ENCODE data around the gene ENTPD1. TPM values are rescaled to one million over a fixed set of nuclear protein-coding genes. Genes with fewer than 3 reads are reported as not detected.
A peak's percentile ranks its signal among the peaks of the same experiment; 100 is the strongest.

Gene ENTPD1
- total and polyA plus RNA-seq, 12 donors, result 4.5 to 35.2 (median 18.3) TPM

DNA sequence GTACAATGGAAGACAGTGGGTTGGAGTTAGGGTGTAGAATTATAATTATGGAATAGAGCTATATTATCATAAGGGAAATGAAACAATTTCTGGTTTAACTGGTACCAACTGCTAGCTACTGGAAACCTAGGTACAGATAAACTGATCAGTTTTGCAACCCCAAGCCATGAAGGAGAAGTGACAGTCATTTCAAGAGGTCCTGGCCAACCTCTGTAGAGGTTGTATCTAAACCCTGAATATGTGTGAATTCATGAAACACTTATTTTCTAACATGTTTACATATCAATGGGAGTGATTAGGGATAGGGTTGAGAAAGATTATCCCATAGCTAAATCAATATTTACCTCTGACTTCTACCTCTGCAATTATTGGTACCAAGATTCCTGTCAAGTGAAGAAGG is 121.9 kb downstream of the ENTPD1 start:
- Histone ChIP-seq H3K27me3 (no peaks in the 10 kb centered on the region), H3K27ac (no peak overlapping the region), H3K4me1 (replicated peaks in 1 of 2) (peaks cover 12 to 17% of the 10 kb centered on the region in 2 donors), H3K4me3 (no peak overlapping the region), H3K36me3 (replicated peaks in 1 of 2) (peaks cover 0 to 10% of the 10 kb centered on the region in 2 donors), H3K9me3 (replicated peaks in 1 of 3) (no peaks in the 10 kb centered on the region)
- TF ChIP-seq, protein P1, sequence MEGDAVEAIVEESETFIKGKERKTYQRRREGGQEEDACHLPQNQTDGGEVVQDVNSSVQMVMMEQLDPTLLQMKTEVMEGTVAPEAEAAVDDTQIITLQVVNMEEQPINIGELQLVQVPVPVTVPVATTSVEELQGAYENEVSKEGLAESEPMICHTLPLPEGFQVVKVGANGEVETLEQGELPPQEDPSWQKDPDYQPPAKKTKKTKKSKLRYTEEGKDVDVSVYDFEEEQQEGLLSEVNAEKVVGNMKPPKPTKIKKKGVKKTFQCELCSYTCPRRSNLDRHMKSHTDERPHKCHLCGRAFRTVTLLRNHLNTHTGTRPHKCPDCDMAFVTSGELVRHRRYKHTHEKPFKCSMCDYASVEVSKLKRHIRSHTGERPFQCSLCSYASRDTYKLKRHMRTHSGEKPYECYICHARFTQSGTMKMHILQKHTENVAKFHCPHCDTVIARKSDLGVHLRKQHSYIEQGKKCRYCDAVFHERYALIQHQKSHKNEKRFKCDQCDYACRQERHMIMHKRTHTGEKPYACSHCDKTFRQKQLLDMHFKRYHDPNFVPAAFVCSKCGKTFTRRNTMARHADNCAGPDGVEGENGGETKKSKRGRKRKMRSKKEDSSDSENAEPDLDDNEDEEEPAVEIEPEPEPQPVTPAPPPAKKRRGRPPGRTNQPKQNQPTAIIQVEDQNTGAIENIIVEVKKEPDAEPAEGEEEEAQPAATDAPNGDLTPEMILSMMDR (IDR thresholded peaks at IDR 0.05), result no peak
- no peak for TF ChIP-seq POLR2A (IDR thresholded peaks at IDR 0.05)
- intact Hi-C loops (cut with DNase I), result no loop called here
- DNase-seq, result no peak

DNA sequence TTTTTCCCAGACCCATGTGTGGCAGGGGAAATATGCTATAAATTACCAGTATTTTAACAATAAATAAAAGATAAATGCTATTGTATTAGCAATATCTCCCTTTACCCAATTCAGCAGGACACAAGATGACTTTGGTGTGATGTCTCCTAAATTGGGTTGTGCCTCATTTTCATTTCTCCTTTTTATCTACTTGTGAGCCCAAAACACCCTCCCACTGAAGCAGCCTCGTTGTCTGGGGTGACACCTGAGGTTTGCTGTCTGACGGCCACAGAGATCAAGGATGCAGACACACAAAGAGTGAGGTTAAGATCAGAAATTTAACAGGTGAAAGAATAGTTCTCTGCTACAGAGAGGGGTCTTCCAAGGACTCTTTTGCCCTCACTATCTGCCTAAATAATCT is 124.7 kb downstream of the ENTPD1 start:
- TF ChIP-seq, protein P1 (IDR thresholded peaks at IDR 0.05), result no peak
- TF ChIP-seq POLR2A (IDR thresholded peaks at IDR 0.05), result no peak
- DNase-seq, result no peak
- WGBS, 4 donors, result 55 to 73% (median 59%) methylated on average over 2 of the region's 2 CpGs
- Histone ChIP-seq H3K27me3 (no peaks in the 10 kb centered on the region), H3K36me3 (replicated peaks in 1 of 2) (peaks cover 0 to 9% of the 10 kb centered on the region in 2 donors), H3K27ac (peak overlapping the region in 3 of 5 donors; percentile 7 to 67 (median 63)), H3K4me3 (no peak overlapping the region), H3K9me3 (replicated peaks in 1 of 3) (no peaks in the 10 kb centered on the region), H3K4me1 (replicated peaks in 1 of 2) (peaks cover 12 to 17% of the 10 kb centered on the region in 2 donors)
- intact Hi-C loops (cut with DNase I), result no loop called here

DNA sequence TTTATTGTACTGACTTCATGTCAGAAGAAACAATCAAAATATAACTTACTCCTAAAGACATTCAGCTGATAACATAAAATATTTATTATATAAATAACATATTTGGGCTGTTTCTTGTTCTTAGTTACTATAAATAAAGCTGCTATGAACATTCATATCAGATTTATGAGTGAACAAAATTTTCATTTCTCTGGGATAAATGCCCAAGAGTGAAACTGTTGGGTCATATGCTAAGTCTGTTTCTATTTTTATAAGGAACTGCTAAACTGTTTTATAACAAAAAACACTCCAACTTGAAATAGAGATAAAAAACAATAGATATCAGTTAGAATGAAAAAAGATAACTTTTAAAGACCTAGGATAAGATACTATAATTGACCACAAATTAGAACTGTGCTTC is 125.4 kb downstream of the ENTPD1 start:
- Histone ChIP-seq H3K27ac (peak overlapping the region in 3 of 5 donors; percentile 7 to 67 (median 63)), H3K4me3 (no peak overlapping the region), H3K27me3 (no peaks in the 10 kb centered on the region), H3K9me3 (replicated peaks in 1 of 3) (no peaks in the 10 kb centered on the region), H3K4me1 (replicated peaks in 1 of 2) (peaks cover 12 to 17% of the 10 kb centered on the region in 2 donors), H3K36me3 (replicated peaks in 1 of 2) (peaks cover 0 to 3% of the 10 kb centered on the region in 2 donors)
- no peak for DNase-seq
- TF ChIP-seq, protein P1 (IDR thresholded peaks at IDR 0.05), result no peak
- no peak for TF ChIP-seq POLR2A (IDR thresholded peaks at IDR 0.05)
- intact Hi-C loops (cut with DNase I), result no loop called here

DNA sequence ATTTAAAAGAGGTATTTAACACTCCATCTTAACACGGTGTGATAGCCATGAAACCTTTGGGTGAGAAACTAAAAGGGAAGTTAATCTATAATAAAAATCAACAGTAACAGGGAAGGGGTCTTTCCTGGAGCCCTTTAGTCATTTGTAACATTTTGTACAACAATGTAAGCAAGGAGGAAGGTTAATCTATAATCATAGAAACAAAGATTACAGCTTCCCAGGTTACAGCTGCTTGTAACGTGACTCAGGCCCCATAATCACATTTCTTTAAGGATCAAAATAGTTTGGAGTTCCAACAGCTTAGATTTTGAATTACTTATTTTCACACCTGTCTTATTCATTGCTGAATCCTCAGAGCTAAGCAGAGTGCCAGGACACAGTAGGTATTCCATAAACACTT is 133.9 kb downstream of the ENTPD1 start:
- no peak for TF ChIP-seq POLR2A (IDR thresholded peaks at IDR 0.05)
- TF ChIP-seq, protein P1 (IDR thresholded peaks at IDR 0.05), result no peak
- Histone ChIP-seq H3K36me3 (replicated peaks in 1 of 2) (no peaks in the 10 kb centered on the region), H3K27me3 (no peaks in the 10 kb centered on the region), H3K9me3 (replicated peaks in 1 of 3) (no peaks in the 10 kb centered on the region), H3K4me3 (no peak overlapping the region), H3K4me1 (replicated peaks in 1 of 2) (no peaks in the 10 kb centered on the region), H3K27ac (no peak overlapping the region)
- 81 to 86% (median 84%) methylated on average over 2 of the region's 2 CpGs for WGBS, 4 donors
- intact Hi-C loops (cut with DNase I), result no loop called here
- DNase-seq, result no peak

Measured in adrenal gland (tissue), 12 donors.